Measurements from ENCODE around the gene TICAM2. TPM values are rescaled to one million over a fixed set of nuclear protein-coding genes. Genes with fewer than 3 reads are reported as not detected.

The TICAM2 gene
- total and polyA plus RNA-seq, 9 of the 15 experiments (the other 6 are each of a cell fraction or from before 2014, with no cell fraction given): 0.15 to 1.8 (median 0.98) TPM

DNA sequence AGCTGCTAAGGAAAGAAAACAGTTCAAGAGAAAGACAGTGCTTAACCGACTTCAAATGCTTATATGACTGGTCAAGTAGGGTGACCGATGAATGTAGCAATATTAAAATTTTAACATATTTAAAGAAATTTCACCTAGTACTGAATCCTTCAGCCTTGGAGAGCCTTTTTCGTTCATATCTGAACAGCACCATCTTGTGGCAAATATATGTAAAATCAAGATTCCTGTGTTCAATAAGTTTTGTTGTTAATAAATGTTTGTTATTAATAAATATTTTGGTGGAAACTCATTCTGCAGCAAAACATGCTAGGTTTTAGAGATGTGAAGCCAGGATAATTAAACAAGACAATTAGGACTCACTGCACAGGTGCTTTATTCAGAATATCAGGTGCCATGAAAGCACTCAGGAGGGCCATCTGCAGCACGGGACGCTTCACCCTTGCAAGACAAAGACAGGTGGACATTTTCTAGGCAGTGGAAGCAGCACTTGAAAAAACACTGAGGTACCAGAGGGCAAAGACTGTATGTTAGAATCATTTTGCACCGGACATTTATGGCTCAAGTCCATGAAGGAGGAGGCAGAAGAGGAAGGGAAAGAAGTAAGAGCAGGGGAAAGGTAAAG is 15.6 kb downstream of the TICAM2 start (continued):
- TF ChIP-seq, protein P1, sequence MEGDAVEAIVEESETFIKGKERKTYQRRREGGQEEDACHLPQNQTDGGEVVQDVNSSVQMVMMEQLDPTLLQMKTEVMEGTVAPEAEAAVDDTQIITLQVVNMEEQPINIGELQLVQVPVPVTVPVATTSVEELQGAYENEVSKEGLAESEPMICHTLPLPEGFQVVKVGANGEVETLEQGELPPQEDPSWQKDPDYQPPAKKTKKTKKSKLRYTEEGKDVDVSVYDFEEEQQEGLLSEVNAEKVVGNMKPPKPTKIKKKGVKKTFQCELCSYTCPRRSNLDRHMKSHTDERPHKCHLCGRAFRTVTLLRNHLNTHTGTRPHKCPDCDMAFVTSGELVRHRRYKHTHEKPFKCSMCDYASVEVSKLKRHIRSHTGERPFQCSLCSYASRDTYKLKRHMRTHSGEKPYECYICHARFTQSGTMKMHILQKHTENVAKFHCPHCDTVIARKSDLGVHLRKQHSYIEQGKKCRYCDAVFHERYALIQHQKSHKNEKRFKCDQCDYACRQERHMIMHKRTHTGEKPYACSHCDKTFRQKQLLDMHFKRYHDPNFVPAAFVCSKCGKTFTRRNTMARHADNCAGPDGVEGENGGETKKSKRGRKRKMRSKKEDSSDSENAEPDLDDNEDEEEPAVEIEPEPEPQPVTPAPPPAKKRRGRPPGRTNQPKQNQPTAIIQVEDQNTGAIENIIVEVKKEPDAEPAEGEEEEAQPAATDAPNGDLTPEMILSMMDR (IDR thresholded peaks at IDR 0.05 in 2 of 3, conservative IDR thresholded peaks at IDR 0.05 in 1 of 3; ENCODE audit: insufficient read depth in 2 of 3, low read depth in 1 of 3, low read length in 3 of 3): peak in 2 of 3 experiments; percentile 43 to 60; a peak in 4 of 6 replicates
- TF ChIP-seq CBFA2T3 (IDR thresholded peaks at IDR 0.05) (no peak), RAD21 (CRISPR knock-in tag; conservative IDR thresholded peaks at IDR 0.05 in 1 of 2, IDR thresholded peaks at IDR 0.05 in 1 of 2) (peak; percentile 70 to 72)

- intact Hi-C loops (cut with micrococcal nuclease): loop anchor here (5.0 to 10.0 kb wide), 3 partner anchors 38 to 1970 kb away; no protein-coding TSS in a partner anchor
- Histone ChIP-seq H3K4me3 (no peak overlapping the region), H3K36me3 (ENCODE audit: control insufficient read depth, insufficient read depth, low read length) (no peaks in the 10 kb centered on the region), H3K4me2 (ENCODE audit: insufficient read depth, low read length) (no peak overlapping the region), H3K27ac (ENCODE audit: extremely low read depth, low read depth, low read length) (no peak overlapping the region), H3K9me1 (ENCODE audit: control insufficient read depth, insufficient read depth, low read length) (no peaks in the 10 kb centered on the region), H3K9me3 (replicated peaks; ENCODE audit: control insufficient read depth, insufficient read depth, low read depth, low read length) (no peaks in the 10 kb centered on the region), H2AFZ (ENCODE audit: low read depth, low read length) (no peak overlapping the region), H3K79me2 (ENCODE audit: control insufficient read depth, insufficient read depth, low read length) (no peaks in the 10 kb centered on the region), H4K20me1 (replicated peaks; ENCODE audit: control insufficient read depth, insufficient read depth, low read length) (no peaks in the 10 kb centered on the region), H3K4me1 (replicated peaks in 1 of 2; ENCODE audit: control insufficient read depth in 2 of 2, insufficient read depth in 2 of 2, low read length in 2 of 2) (no peaks in the 10 kb centered on the region), H3K27me3 (ENCODE audit: control insufficient read depth in 2 of 2, insufficient read depth in 2 of 2, low read length in 2 of 2) (no peaks in the 10 kb centered on the region), H3K9ac (ENCODE audit: insufficient read depth in 1 of 2, low read depth in 2 of 2, low read length in 2 of 2) (no peak overlapping the region)
- ChIA-PET POLR2A (no interaction called here), CTCF (ENCODE audit: low intra/inter-chr PET ratio) (interaction anchor here (3.0 kb wide), 1 partner anchor 275 kb away, joined by 31 read pairs; no protein-coding TSS in a partner anchor)
- no peak for ATAC-seq
- WGBS (ENCODE audit: insufficient coverage, low coverage, missing lambda C conversion rate): 58% methylated on average over 1 of the region's 1 CpG
- no peak for FAIRE-seq
- no peak for DNase-seq (ENCODE audit: extremely low read depth in 1 of 4, low spot score in 3 of 4)
- in situ Hi-C loops (cut with MboI): loop anchor here (25.0 kb wide), 1 partner anchor 1898 kb away; no protein-coding TSS in a partner anchor
- no TSS peak for BruUV-seq (replicated peaks)
- TF ChIP-seq ZNF174 (CRISPR knock-in tag; IDR thresholded peaks at IDR 0.05): no peak
- no peak for TF ChIP-seq DPF2 (IDR thresholded peaks at IDR 0.05)
- TF ChIP-seq BHLHE40 (IDR thresholded peaks at IDR 0.05; ENCODE audit: low read length): no peak
- TF ChIP-seq, protein P2, sequence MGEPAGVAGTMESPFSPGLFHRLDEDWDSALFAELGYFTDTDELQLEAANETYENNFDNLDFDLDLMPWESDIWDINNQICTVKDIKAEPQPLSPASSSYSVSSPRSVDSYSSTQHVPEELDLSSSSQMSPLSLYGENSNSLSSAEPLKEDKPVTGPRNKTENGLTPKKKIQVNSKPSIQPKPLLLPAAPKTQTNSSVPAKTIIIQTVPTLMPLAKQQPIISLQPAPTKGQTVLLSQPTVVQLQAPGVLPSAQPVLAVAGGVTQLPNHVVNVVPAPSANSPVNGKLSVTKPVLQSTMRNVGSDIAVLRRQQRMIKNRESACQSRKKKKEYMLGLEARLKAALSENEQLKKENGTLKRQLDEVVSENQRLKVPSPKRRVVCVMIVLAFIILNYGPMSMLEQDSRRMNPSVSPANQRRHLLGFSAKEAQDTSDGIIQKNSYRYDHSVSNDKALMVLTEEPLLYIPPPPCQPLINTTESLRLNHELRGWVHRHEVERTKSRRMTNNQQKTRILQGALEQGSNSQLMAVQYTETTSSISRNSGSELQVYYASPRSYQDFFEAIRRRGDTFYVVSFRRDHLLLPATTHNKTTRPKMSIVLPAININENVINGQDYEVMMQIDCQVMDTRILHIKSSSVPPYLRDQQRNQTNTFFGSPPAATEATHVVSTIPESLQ (CRISPR knock-in tag; IDR thresholded peaks at IDR 0.05): no peak
Observed at GRCh38 chr5:115585265-115585664, 17.0 kb downstream of the TICAM2 start.
